Endothelial cell of umbilical vein (primary cell): ENCODE data around the gene SNED1. TPM values are rescaled to one million over a fixed set of nuclear protein-coding genes. Genes with fewer than 3 reads are reported as not detected.

ENCODE experiments used
- BruUV-seq: library from RNA; stranded (reverse); fragments of 400-500 nt; replicated peaks from 2 replicates; lab custom pipeline; 2021; lab: Mats Ljungman, UMichigan
- CTCF ChIA-PET: fragments of 300-600, 350-600 bp; sonication (Branson Sonifier 250); formaldehyde crosslinking; loops from one replicate; lab custom pipeline; 2021; ENCODE audit warnings: antibody characterized with exemption, inconsistent platforms; lab: Charles Lee
- POLR2A ChIA-PET: fragments of 300-600, 350-600 bp; sonication (Branson Sonifier 250); formaldehyde crosslinking; loops from one replicate; lab custom pipeline; 2021; ENCODE audit warnings: antibody characterized with exemption, inconsistent platforms; lab: Charles Lee
- DNase-seq: peaks from one replicate; pipeline ENCODE4 v3.0.0-alpha.2; 2011; ENCODE audit warnings: low read depth, low spot score
- FAIRE-seq: peaks from 2 replicates; lab custom pipeline; 2011; peaks lifted over from hg19 to GRCh38; lab: Jason Lieb, UNC
- H2AFZ ChIP-seq: 2 replicates; pipeline ENCODE4 v1.6.0; 2012; ENCODE audit warnings: low read depth, low read length, control low read depth, inconsistent platforms
- H3K27ac ChIP-seq: 2 replicates; pipeline ENCODE4 v1.5.1; 2011; ENCODE audit warnings: low read depth, mild to moderate bottlenecking, control low read depth, low read length, moderate library complexity; ENCODE audit not compliant: insufficient read depth
- H3K27me3 ChIP-seq, 2 experiments: 2 replicates each; pipeline versions ENCODE4 v1.6.0 to v1.6.1; 2011; ENCODE audit warnings: low read length in 2 of 2, mixed read lengths in 1 of 2; ENCODE audit not compliant: control insufficient read depth in 2 of 2, insufficient read depth in 2 of 2
- H3K36me3 ChIP-seq, 2 experiments: 2 replicates in 1 of 2; 3 replicates in 1 of 2; pipeline ENCODE4 v1.5.1; 2011; ENCODE audit warnings: low read length in 2 of 2, mild to moderate bottlenecking in 1 of 2, moderate library complexity in 1 of 2; ENCODE audit not compliant: control insufficient read depth in 2 of 2, insufficient read depth in 2 of 2; ENCODE audit errors: extremely low read depth in 1 of 2
- H3K4me1 ChIP-seq: 3 replicates; pipeline ENCODE4 v1.5.1; 2011; ENCODE audit warnings: mild to moderate bottlenecking, low read length; ENCODE audit not compliant: control insufficient read depth, insufficient read depth; ENCODE audit errors: extremely low read depth
- H3K4me2 ChIP-seq: 2 replicates; pipeline ENCODE4 v1.6.1; 2011; ENCODE audit warnings: low read length, control low read depth, mixed read lengths; ENCODE audit not compliant: insufficient read depth
- H3K4me3 ChIP-seq, 3 experiments: fragments of 200-600 bp in 1 of 3; sonication (generic), shearing (Covaris generic) in 1 of 3; replicated peaks in 1 of 3; 2 replicates each; pipeline ENCODE4 v1.5.1; 2011 to 2016; ENCODE audit warnings: control low read depth in 3 of 3, low read length in 3 of 3, mild to moderate bottlenecking in 2 of 3, inconsistent platforms in 1 of 3, low read depth in 1 of 3, moderate library complexity in 1 of 3; ENCODE audit not compliant: insufficient read depth in 1 of 3
- H3K79me2 ChIP-seq: 2 replicates; pipeline ENCODE4 v1.6.0; 2012; ENCODE audit warnings: low read length, inconsistent platforms; ENCODE audit not compliant: control insufficient read depth, insufficient read depth
- H3K9ac ChIP-seq: replicated peaks from 2 replicates; pipeline ENCODE3; 2011; ENCODE audit warnings: low read length, control low read depth; ENCODE audit not compliant: insufficient read depth; ENCODE audit errors: extremely low read depth
- H3K9me1 ChIP-seq: replicated peaks from 3 replicates; pipeline ENCODE4 v1.6.0; 2011; ENCODE audit warnings: mild to moderate bottlenecking, low read length; ENCODE audit not compliant: control insufficient read depth, insufficient read depth; ENCODE audit errors: extremely low read depth
- H3K9me3 ChIP-seq: replicated peaks from 2 replicates; pipeline ENCODE4 v1.5.1; 2012; ENCODE audit warnings: low read length, inconsistent platforms; ENCODE audit not compliant: control insufficient read depth, insufficient read depth
- H4K20me1 ChIP-seq: replicated peaks from 2 replicates; pipeline ENCODE3; 2011; ENCODE audit warnings: mild to moderate bottlenecking, low read length; ENCODE audit not compliant: control insufficient read depth, insufficient read depth; ENCODE audit errors: extremely low read depth
- CTCF ChIP-seq, 2 donors: IDR thresholded peaks; 1 replicate in 1 of 2; 2 replicates in 1 of 2; pipeline ENCODE4 v1.5.1; 2011; ENCODE audit warnings: low read length in 2 of 2, mild to moderate bottlenecking in 2 of 2, moderate library complexity in 2 of 2, control low read depth in 1 of 2, inconsistent platforms in 1 of 2, low read depth in 1 of 2; ENCODE audit not compliant: insufficient read depth in 1 of 2; ENCODE audit errors: extremely low read depth in 1 of 2
- FOS ChIP-seq: IDR thresholded peaks from 2 replicates; pipeline ENCODE4 v1.6.1; 2011; ENCODE audit warnings: mild to moderate bottlenecking, low read length, moderate library complexity, borderline replicate concordance; ENCODE audit not compliant: insufficient read depth
- JUN ChIP-seq: IDR thresholded peaks from 2 replicates; pipeline ENCODE4 v1.6.1; 2011; ENCODE audit warnings: borderline replicate concordance, low read depth; ENCODE audit not compliant: insufficient read length, insufficient read depth
- MAX ChIP-seq: IDR thresholded peaks from 2 replicates; pipeline ENCODE4 v1.6.1; 2011; ENCODE audit not compliant: insufficient read depth, insufficient read length
- MYC ChIP-seq: IDR thresholded peaks from one replicate; pipeline ENCODE4 v1.6.1; 2011; ENCODE audit warnings: mild to moderate bottlenecking, low read depth, low read length
- POLR2A ChIP-seq: IDR thresholded peaks from 2 replicates; pipeline ENCODE4 v1.6.1; 2012; ENCODE audit warnings: low read depth, mild to moderate bottlenecking, control low read depth, low read length
- dilution Hi-C: fragments of 300-500 bp; cut with MboI; formaldehyde crosslinking; loops from one replicate; pipeline ENCODE4 v1.15.0; 2019; ENCODE audit warnings: low sequenced_read_pairs; ENCODE audit not compliant: extremely low pct_ligation_motif_present
- intact Hi-C: fragments of 100-400 bp; cut with micrococcal nuclease; formaldehyde crosslinking; loops from one replicate; pipeline ENCODE4 v1.10.0; 2022
- polyA plus RNA-seq, 4 experiments: library from polyadenylated mRNA; depleted of rRNA in 3 of 4; stranded (reverse) in 3 of 4; unstranded in 1 of 4; fragments of >200 nt; gene quantifications; 2 replicates each; pipeline versions ENCODE4 v1.2.1 to v1.2.3, GENCODE V29; 2011 to 2012; ENCODE audit warnings: missing spikeins in 1 of 4
- total RNA-seq: library from RNA; stranded (reverse); gene quantifications from 2 replicates; pipeline ENCODE4 v1.2.3, GENCODE V29; 2021

Gene SNED1
- total and polyA plus RNA-seq, 2 donors (not counting 3 experiments of a cell fraction or from before 2014, with no cell fraction given), result 14.1 to 17.2 TPM

- intact Hi-C loops, result no loop called here
- no peak overlapping the region for H2AFZ ChIP-seq
- CTCF ChIA-PET, result no interaction called here
These were observed 37.2 kb upstream of the SNED1 start for GRCh38 chr2:240960971-240961876.

More at GRCh38 chr2:240960971-240961876, 37.2 kb upstream of the SNED1 start:
- H3K4me2 ChIP-seq, result no peak overlapping the region
- H3K27ac ChIP-seq, result no peak overlapping the region
- no peaks in the 10 kb centered on the region for H3K9me3 ChIP-seq
- POLR2A ChIA-PET, result no interaction called here
- no peaks in the 10 kb centered on the region for H4K20me1 ChIP-seq
- H3K4me3 ChIP-seq, result no peak overlapping the region
- no TSS peak for BruUV-seq
- FAIRE-seq (no peak), DNase-seq (no peak)
- H3K36me3 ChIP-seq, result no peaks in the 10 kb centered on the region
- no peaks in the 10 kb centered on the region for H3K9me1 ChIP-seq
- TF ChIP-seq POLR2A (no peak), MYC (no peak), FOS (no peak), MAX (no peak), CTCF (IDR thresholded peaks at IDR 0.05; ENCODE audit: extremely low read depth in 1 of 2, insufficient read depth in 1 of 2, low read depth in 1 of 2, low read length in 2 of 2) (no peak), JUN (no peak)
- no peaks in the 10 kb centered on the region for H3K79me2 ChIP-seq
- no peaks in the 10 kb centered on the region for H3K4me1 ChIP-seq
- dilution Hi-C loops, result no loop called here
- H3K27me3 ChIP-seq, result no peaks in the 10 kb centered on the region
- H3K9ac ChIP-seq, result no peak overlapping the region
